Stimulated activated CD4-positive, alpha-beta T cell treated with anti-CD3 and anti-CD28 coated beads, Interleukin-2, amount 100 ng/mL, for 48 hours (primary cell): Measurements from ENCODE around the gene IQSEC3.

Experiments used
- DNase-seq, 2 donors: peaks; one replicate each; pipeline ENCODE4 v3.0.0-alpha.2; 2020

IQSEC3 gene

DNA sequence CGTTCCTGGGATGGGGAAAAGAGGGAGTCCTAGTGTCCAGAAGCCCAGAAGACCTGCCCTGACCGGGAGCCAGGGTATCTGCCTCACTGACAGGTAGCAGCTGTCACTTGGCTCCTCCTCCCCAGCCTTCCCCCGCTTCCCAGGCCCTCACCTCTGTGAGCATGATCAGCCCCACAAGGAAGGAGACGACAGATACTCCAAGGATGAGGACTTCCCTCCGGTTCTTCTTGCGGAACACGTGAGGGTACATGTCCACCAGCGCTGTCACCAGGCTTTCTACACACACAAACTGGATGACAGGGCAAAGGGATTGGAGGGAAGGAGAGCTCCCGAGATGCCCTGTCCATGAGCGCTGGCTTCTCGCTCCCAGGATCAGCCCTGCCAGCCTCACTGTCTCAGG, 157.3 kb downstream of the IQSEC3 start:
- DNase-seq, result no peak

- no peak for DNase-seq
Observed at GRCh38 chr12:224330-224729, 157.8 kb downstream of the IQSEC3 start.

GRCh38 chr12:225012-225411, 158.4 kb downstream of the IQSEC3 start:
- no peak for DNase-seq

GRCh38 chr12:226401-226800, 159.8 kb downstream of the IQSEC3 start:
- no peak for DNase-seq

GRCh38 chr12:227286-227915, 160.8 kb downstream of the IQSEC3 start:
- DNase-seq, result no peak
